Stimulated activated CD8-positive, alpha-beta memory T cell treated with anti-CD3 and anti-CD28 coated beads, Interleukin-4, amount 100 ng/mL, for 1 hour (primary cell): ENCODE results near the gene HBD.
"Not testable (repeated sequence)": the region's sequence is repeated elsewhere in the genome, so short reads cannot be mapped to it uniquely, and the experiment has no call there.

Experiments used
- DNase-seq, 2 donors: peaks; one replicate each; pipeline ENCODE4 v3.0.0-alpha.2; 2020; ENCODE audit warnings: low read depth in 2 of 2, low spot score in 1 of 2

Gene HBD

GRCh38 chr11:5253440-5253839 lies 19.2 kb upstream of the HBD start:
- not testable (repeated sequence) for DNase-seq

GRCh38 chr11:5252919-5253265 lies 18.6 kb upstream of the HBD start:
- DNase-seq: no peak

GRCh38 chr11:5252192-5252918 lies 18.1 kb upstream of the HBD start:
- no peak for DNase-seq

- DNase-seq: no peak
These were observed 17.5 kb upstream of the HBD start for GRCh38 chr11:5251746-5252145.

GRCh38 chr11:5250543-5251204 lies 16.4 kb upstream of the HBD start:
- DNase-seq: no peak

GRCh38 chr11:5249807-5250396 lies 15.6 kb upstream of the HBD start, which contains the start of gene HBG1:
Gene HBG1 (minus strand): TSS chr11:5249857. CDS start chr11:5249804, 53 bp downstream.
- not testable (repeated sequence) for DNase-seq

- not testable (repeated sequence) for DNase-seq
These were observed 14.2 kb upstream of the HBD start for GRCh38 chr11:5248498-5248897.

GRCh38 chr11:5247472-5248192 lies 13.3 kb upstream of the HBD start:
- no peak for DNase-seq

- DNase-seq: no peak
These were observed 12.6 kb upstream of the HBD start for GRCh38 chr11:5246772-5247471.

- DNase-seq: no peak
These were observed 10.9 kb upstream of the HBD start for GRCh38 chr11:5245155-5245554.

GRCh38 chr11:5243816-5244180 lies 9.5 kb upstream of the HBD start:
- no peak for DNase-seq

GRCh38 chr11:5242933-5243815 lies 8.9 kb upstream of the HBD start:
- no peak for DNase-seq

GRCh38 chr11:5242208-5242607 lies 7.9 kb upstream of the HBD start:
- no peak for DNase-seq

- no peak for DNase-seq
These were observed 7.2 kb upstream of the HBD start for GRCh38 chr11:5241458-5241857.

GRCh38 chr11:5240458-5240857 lies 6.2 kb upstream of the HBD start:
- no peak for DNase-seq

- DNase-seq: no peak
These were observed 5.8 kb upstream of the HBD start for GRCh38 chr11:5240056-5240455.

- no peak for DNase-seq
These were observed 4.8 kb upstream of the HBD start for GRCh38 chr11:5239046-5239445.

- no peak for DNase-seq
These were observed 4.2 kb upstream of the HBD start for GRCh38 chr11:5238486-5238885.

GRCh38 chr11:5237420-5237819 lies 3.1 kb upstream of the HBD start:
- DNase-seq: no peak

- no peak for DNase-seq
These were observed 1.2 kb upstream of the HBD start for GRCh38 chr11:5235364-5236095.
